DMS153 treated with DMSO at 0.1 percent for 48 hours (cell line): ENCODE measurements around the gene STK24.

Source experiments
- DNase-seq: peaks from one replicate; lab custom pipeline; 2025; ENCODE audit not compliant: unreplicated experiment; lab: John Stamatoyannopoulos, UW

Gene STK24

DNA sequence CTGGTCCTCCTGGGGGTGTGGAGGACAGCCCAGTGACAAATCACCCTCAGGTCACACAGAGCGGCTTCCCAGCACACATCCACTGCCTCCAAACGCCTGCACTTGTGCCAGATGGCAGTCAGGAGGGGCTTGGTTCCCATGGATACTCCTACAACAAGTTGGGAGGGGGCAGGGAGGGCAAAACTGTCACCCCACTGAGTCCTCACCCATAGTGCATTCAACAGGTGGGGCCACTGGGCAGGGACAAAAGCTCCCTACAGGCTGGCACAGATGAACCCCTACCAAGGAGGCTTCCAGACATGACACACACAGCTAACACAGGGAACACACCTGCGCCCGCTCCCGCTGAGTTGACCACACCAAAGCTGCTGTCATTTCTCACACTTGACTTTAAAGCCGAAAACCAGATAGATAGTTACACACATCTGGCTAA lies 120.5 kb downstream of the STK24 start:
- DNase-seq, result no peak

DNA sequence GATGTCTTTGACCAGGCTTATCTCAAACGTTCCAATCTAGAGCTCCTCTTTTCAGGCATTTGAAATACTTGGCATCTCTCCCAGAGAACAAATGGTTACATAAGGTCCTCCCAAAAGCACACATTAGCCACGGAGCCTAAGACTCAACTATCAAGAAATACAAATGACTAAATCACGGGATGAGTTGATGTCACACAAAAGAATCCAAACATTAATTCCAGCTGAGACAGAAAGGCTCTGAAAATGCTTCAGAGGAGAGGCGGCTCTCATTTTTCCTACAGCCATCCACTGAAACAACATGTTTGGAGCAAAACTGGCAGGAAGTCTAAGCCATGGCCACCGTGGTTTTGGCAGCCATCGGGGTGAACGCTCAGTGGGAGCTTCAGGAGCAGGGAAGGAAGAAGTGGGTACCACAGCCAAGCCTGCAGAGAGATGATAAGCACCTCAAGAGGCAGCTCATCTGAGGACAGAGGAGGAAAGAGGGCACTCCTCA lies 122.5 kb downstream of the STK24 start:
- DNase-seq, result peak; percentile 17

DNA sequence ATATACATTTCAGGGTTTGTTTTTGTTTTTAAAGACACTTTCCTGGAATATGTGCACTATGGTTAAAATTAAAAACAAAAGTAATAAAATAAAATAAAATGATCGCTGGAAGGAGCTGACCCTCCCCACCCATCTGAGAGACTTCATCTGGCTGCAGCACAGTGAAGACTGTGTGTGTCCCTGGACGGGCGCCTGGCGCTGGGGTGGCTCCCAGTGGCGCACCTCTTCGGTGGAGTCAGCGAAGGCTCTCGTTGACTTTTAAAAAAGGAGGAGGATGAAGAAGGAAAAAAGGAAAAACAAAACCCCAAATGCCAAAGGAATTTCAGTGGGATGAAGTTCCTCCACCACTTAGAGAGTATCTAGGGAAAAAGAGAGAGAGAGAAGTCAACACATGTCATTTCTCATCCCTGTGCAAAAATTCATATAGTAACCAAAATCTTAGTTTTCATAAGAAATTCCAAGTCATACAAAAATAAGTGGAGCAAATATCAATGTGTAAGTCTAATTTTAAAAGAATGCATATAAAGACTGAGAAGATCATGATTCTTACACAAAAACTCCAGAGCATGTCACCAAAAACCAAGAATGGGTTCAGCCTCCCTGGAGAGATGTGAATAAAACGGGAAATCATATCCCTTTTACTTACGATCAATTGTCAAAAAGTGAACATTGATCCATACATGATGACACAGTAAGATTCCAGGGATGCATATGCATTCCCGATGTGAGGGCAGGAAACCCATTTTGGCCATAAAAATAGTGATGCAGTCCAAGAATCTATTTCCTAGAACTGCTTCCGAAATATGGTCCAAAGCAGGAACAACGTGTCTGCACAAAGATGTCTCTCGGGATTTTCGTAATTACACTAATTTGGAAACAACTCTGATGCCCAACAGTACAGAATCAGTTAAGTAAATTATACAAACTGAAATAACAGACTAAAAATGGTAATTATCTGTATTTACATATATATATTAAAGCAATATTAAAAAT lies 123.8 kb downstream of the STK24 start:
- DNase-seq, result no peak

DNA sequence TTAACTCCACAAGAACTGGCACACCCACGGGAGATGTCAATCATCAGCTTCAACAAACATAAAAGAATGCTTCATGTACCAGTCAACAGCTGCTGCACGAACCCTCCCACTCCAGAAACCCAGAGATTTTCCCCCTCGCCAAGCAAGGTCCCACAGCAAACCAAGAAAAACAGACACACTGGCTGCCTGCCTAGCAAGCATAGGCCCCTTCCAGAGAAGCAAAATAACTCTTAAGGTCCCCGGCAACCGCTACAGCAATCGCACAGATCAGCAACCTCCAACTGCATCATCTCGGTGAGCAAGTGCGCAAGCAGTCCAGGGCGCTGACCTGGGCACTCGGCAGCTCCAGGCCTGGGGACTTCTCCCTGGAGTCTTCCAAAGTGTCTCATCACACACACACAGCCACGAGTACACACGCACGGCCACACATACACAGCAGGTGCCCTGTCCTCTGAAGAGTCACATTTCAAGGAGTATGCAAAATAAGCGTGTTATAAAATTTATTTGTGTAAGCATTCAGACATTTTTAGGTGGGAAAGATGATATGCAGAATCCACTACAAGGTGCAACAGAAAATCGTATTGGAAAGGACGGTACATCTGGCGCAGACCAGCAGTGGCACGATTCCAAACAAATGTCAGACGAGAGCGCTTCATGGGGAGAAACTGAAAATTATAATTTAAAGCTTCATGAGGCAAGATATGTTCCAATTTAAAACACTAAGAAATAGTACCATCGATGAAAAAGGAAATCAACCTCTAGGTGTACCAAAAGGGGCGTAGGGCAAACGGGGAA lies 125.0 kb downstream of the STK24 start:
- no peak for DNase-seq

DNA sequence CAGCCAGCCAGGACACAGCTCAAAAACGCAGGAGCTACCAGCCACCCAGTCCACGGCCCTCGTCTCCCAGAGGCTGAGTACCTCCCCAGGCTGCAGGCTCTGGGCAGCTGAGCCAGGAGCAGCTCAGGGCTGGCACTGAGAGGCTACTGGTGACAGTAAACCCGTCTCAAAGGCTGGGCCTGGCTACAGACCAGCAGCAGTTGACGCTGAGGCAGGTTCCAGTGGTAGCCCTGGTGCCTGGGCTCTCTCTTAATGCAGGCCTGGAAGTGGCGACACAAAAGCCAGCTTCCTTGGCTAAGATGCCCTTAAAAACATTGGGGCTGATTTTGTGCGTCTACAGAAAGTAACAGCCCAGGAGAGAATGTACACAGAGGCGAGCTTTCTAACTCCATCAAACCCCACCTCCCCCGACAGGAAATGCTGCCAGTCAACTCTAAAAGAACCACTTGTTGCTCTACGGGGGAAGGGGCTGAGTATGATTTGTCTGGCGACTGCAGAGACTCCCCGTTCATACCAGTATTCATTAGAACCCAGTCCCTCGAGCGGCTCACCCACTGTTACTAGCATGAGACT lies 126.3 kb downstream of the STK24 start:
- DNase-seq, result no peak

DNA sequence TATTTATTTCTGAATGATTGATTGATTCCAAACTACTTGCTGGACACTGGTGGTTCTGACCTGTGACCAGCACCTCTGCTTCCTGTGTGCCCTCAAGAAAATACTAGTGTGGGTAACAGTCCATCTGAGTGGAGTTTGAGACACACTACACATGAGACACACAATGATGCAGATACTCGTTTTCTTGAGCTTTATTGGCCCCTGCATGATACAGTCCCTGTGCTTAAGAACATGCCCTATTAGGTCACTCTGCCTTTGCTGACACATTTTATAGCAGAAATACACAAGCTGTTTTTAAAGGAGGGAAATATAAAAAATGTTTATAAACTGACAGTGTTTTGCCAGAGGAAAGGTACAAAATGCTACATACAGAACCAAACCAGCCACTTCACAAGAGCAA lies 126.9 kb downstream of the STK24 start:
- no peak for DNase-seq

DNA sequence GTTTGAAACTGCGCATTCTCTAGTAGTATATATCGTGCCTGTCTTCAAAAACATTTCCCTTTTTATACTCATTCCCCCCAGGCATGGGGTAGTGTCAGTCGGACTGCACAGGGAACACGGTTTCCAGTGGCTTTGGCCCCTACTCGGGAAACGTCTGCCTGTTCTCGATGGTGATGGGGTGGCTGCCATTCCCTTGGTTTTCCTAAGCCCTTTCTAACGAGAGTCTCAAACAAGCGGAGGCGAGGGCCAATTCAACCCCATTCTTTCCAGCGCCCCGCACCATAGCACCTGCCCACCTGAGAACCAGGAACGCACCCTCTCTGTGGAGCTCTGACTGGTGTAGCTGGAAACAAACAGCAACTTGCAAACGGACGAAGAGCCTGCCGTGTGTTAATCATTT lies 127.6 kb downstream of the STK24 start:
- no peak for DNase-seq

DNA sequence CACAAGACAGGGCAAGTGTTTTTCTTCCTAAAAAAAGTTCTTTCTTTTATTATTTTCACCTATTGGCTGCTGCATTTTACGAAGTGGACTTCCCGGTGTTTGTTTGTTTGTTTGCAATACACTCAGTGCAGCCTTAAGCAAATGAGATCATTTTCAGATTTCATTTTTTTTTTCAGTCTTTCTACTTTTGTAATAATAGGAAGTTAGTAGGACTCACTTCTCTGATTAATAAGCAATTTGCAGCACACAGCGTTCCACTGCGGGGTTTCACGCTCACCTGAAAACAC lies 128.3 kb downstream of the STK24 start:
- DNase-seq, result no peak

DNA sequence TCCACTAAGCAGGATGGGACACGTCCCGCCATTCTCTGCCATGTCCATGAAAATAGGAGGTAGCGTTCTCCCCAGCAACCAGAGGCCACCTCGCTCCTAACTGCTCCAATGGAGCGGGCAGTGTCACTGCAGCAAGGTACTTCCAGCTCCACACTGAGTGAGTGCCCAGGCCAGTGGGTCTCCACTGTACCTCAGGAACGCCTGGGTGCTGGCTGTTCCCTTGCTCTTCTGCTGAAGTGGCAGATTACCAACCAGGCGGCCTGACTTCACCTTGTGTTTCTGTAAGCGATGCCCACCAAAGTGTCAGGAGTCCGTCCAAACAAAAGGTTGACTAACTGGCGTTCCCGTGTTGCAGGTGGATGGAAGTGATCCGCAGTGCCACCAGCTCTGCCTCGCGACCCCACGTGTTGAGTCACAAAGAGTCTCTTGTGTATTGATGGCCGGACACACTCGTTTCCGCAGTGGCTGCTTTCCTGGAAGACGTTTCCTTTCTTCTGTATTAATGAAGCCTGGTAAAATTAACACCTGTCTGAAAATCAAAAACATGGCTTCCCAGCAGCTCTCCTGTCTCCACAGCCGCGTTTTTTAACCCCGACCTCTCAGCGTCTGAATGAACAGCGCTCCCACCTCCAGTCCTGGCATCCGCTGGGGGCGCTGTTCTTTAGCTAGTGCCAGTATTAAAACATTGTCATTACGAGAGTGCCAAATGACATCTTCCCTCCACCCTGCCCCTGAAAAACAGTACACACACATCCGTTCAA lies 128.8 kb downstream of the STK24 start:
- no peak for DNase-seq

DNA sequence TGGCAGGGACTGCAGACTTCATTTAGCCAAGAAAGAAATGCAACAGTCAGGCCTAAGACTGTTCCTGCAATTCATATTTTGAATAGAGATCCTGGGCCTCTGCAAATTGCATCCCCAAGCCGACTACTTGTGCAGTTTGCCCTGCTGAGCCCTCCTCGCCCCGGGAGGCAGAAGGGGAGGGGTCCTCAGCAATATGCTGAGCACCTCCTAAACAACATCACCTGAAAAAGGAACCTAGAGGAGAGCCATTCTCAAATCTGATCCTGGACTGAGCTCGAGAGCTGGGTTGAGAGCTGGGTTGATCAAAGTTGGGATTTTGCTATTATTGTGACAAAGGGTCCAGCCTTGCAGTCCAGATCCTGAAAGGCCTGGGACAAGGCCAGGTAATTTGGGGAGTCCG lies 129.8 kb downstream of the STK24 start:
- no peak for DNase-seq

DNA sequence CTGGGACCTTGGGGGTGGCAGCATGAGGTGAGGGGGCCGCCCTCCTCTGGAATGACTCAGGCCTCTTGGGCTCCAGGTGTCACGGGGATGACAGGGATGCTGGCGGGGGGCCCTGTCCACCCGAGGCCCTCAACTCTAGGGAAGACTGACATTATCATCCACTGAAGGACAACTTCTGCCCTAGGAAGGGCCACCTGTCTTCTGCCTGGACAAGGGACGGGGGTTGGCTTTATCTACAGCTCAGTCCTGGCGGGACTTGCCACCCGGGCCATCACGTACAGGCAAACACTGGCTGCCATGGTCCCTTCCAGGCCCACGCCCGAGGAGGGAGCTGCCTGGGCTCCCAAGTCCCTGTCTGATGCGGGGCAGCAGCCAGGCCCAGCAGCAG lies 130.7 kb downstream of the STK24 start:
- DNase-seq, result no peak

DNA sequence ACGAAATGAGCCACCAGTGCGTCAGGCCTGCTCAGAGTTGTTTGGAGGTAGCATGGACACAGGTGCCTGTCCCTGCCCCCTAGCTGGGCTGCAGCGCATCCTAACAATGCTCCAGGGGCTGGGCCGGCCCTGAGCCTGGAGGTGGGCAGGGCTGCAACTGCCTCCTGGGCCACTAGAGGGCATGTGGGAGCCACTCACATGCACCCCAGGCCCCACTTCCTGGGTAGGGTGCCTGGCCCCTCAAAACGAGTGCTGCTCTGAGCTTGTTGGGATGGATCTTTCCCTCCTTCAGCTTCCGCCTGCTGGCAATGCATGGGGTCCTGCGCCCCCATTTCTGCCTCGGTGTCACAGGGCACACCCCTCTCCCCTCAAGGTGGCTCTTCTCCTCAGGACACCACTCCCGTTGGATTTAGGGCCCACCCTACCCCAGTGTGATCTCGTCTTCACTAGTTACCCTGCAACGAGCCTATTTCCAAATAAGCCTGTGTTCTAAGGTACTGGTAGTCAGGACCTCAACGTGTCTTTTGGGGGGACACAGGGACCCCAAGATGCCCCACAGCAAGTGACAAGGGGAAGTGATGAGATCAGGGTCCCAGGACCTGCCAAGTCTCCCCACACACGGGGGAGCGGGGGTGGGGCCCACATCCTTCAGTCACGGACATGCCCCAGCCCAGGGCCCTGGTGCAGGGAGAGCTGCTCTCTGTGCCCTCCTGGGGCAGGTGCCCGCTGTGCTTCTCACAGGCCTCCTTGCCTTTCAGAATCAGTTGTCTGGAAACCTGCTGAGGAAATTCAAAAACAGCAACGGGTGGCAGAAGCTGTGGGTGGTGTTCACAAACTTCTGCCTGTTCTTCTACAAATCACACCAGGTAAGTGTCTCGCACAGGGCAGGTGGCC lies 131.3 kb downstream of the STK24 start:
- DNase-seq, result peak; percentile 32

DNA sequence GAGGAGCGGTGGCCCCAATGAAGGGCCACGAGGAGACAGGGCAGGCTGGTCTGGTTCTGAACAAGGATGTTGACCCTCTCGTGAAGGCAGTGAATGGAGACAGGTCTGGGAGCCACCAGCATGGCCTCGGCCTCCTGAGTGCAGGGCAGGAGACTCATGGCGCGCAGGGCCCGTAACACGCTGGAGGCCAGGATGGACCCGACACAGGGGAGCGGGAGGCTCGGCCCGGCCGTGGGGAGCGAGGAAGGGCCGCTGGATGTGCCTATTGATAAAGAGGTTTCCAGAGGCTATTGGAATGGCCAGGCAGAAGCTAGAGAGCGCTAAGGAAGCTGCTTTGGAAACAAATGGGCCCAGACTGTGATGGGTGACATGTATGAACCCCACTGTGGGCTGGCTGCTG lies 132.5 kb downstream of the STK24 start:
- no peak for DNase-seq

DNA sequence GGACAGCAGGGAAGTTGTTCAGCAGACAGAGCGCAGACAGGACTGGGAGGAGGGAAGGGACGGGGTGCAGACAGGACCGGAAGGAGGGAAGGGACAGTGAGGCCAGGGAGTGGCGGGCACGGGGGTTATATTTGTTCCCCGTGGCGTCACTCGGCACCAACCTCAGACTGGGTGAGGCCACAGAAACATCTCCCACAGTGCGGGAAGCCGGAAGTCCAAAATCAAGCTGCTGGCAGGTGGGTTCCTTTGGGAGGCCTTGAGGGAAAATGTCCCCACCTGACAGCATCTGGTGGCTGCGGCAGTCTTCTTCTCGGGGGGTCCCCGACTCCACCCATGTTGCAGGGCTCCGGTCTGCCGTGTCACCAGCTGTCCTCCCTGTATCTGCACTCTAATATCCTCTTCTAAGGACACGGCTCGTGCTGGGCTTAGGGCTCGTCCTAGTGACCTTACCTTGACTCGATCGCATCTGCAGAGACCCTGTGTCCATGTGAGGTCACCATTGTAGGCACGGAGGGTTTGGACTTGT lies 133.0 kb downstream of the STK24 start:
- no peak for DNase-seq

DNA sequence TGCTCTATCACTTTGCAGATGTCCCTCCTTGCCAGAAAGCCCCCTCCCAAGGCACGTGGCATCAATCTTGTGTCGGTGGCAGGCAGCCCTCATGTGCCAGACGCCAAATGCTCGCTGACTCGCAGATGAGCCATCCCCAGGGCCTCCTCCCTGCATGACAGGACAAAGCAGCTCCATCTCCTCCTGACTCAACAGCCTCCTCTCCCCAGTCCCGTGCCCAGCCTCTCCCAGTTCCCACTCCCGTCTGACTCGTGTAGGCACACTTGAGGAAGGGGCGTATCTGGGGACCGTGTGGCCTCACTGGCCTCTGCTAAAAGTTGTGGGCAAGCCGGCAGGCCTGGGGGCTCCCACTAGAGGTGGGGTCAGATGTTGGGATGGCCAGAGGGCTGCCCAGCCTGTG lies 133.6 kb downstream of the STK24 start:
- no peak for DNase-seq

DNA sequence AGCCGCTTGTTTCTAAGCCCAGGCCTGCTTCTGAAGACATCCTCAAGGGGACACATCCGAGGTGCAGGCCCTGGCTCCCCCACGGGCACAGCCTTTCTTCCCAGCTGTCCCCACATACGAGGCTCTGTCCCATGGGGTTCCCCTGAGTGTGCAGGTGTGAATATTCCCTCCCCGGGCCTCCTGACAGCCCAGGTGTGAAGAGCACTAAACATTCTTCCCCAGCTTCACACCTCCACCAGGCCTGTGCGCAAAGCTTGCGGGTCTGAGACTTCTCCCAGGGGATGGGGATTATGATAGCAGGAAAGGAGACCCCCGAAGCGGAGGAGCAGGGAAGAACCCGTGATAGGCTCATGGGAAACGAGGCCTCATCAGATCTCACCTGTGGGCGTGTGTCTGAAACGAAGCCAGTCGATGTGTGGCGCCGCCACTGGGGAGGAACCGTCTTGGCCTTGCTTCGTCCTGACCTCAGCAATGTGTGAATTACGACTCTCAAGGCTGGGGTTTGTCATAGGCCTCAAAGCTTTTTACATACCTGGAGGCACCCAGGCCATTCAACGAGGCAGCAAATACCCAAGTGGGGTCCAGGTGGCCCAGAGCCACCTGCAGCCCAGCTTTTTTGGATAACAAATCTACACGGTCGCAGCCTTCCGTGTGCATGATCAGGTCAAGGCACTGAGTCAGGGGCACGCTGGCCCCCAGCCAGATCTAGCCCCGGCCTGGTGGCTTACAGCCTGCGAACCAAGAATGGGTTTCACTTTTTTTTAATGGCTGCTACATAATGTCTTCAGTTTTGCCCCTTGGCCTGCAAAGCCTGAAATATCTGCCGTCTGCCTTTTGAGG lies 134.3 kb downstream of the STK24 start:
- DNase-seq, result no peak

DNA sequence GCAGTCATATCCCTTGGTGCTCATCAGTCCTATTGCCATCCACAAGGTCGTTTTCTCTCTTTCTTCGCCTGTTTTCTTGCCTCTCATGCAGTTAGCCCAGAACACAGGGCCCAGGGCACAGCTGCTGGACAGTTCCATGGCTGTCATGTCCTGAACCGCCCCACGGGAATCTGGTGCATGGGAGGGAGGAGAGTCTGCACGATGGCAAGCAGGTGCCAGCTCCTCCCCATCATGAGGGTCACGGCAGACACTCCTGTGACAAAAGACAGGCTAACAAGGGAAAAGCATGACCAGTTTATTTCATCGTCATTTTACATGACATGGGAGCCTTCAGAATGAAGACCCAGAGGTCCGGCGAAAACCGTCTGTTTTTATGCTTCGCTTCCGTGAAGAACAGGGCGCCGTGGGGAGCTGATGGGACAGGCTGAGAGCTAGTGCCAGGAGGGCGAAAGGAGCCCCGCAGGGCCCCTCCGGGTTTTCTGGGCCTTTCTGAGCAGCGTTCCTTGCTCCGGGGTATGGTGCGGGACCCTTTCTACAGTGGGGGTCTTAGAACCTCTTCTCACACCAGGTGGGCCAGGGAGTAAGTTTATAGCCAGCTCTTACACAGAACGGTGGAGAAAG lies 135.7 kb downstream of the STK24 start:
- DNase-seq, result no peak

DNA sequence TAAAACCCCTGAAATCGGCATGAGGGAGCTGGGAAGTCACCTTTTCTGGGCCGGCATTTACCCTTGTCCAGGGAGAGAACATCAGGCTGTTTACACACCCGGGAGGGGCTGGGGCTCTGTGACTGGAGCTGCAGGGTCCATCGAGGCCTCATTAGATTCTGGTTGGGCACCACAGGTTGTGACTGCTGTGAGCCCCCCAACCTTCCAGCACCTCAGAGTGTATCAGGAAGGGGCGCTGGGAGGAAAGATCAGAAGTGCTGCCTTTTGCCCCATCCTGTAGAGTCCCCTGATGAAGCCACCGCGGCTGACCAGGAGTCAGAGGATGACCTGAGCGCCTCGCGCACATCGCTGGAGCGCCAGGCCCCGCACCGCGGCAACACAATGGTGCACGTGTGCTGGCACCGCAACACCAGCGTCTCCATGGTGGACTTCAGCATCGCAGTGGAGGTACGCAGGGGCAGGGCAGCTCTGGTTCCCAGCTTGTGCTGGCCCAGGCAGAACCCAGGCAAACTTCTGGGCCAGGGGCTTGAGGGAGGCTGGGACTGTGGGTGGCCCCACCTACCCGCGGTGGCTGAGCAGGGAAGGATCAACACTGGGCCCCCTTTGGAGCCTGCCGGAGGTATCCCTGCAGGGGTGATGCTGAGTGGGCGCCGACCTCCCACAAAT lies 136.4 kb downstream of the STK24 start:
- DNase-seq, result no peak
